SH-SY5Y (cell line): Measurements from ENCODE around the gene RTN4.

Experiments
- GATA2 ChIP-seq: IDR thresholded peaks from 2 replicates; pipeline ENCODE4 v1.6.1; 2011; ENCODE audit warnings: mild to moderate bottlenecking, low read depth, low read length
- GATA3 ChIP-seq: IDR thresholded peaks from 2 replicates; pipeline ENCODE4 v1.6.1; 2011; ENCODE audit warnings: low read depth, mild to moderate bottlenecking, low read length, moderate library complexity

GRCh38 chr2:54939446-54940118, 110.7 kb downstream of the RTN4 start:
- no peak for TF ChIP-seq GATA3
- no peak for TF ChIP-seq GATA2
